NB4 (cell line): ENCODE data around the gene MAGEF1.

Experiments used
- DNase-seq: peaks from one replicate; pipeline ENCODE4 v3.0.0; 2010; ENCODE audit warnings: low read depth
- H3K4me3 ChIP-seq: one replicate; pipeline ENCODE4 v1.5.1; 2011; ENCODE audit warnings: mild to moderate bottlenecking, low read depth, low read length, moderate library complexity
- CTCF ChIP-seq: IDR thresholded peaks from one replicate; pipeline ENCODE4 v1.5.1; 2012; ENCODE audit warnings: low read depth, low read length
- MAX ChIP-seq: IDR thresholded peaks from 2 replicates; pipeline ENCODE4 v1.6.1; 2011; ENCODE audit warnings: low read depth, low read length
- MYC ChIP-seq: IDR thresholded peaks from 2 replicates; pipeline ENCODE4 v1.6.1; 2011; ENCODE audit warnings: low read depth, low read length
- POLR2A ChIP-seq: IDR thresholded peaks from 2 replicates; pipeline ENCODE4 v1.6.1; 2011; ENCODE audit warnings: mild to moderate bottlenecking; ENCODE audit not compliant: insufficient read length; ENCODE audit errors: extremely low read depth

The MAGEF1 gene

GRCh38 chr3:184690192-184690883, 21.5 kb downstream of the MAGEF1 start:
- no peak for TF ChIP-seq MAX
- TF ChIP-seq CTCF, result no peak
- no peak overlapping the region for H3K4me3 ChIP-seq
- no peak for DNase-seq

GRCh38 chr3:184688882-184689271, 23.0 kb downstream of the MAGEF1 start:
- TF ChIP-seq CTCF (no peak), POLR2A (no peak), MYC (no peak), MAX (no peak)
- no peak for DNase-seq
- H3K4me3 ChIP-seq, result no peak overlapping the region

GRCh38 chr3:184688251-184688881, 23.5 kb downstream of the MAGEF1 start:
- no peak for DNase-seq
- no peak overlapping the region for H3K4me3 ChIP-seq
- no peak for TF ChIP-seq CTCF
- TF ChIP-seq MYC, result no peak
- no peak for TF ChIP-seq MAX
- TF ChIP-seq POLR2A, result no peak

GRCh38 chr3:184687363-184688015, 24.4 kb downstream of the MAGEF1 start:
- DNase-seq, result peak; percentile 83
- no peak for TF ChIP-seq MAX
- TF ChIP-seq POLR2A, result no peak
- TF ChIP-seq MYC, result no peak
- no peak for TF ChIP-seq CTCF
- no peak overlapping the region for H3K4me3 ChIP-seq

- no peak for TF ChIP-seq CTCF
- no peak for TF ChIP-seq MAX
- no peak for TF ChIP-seq POLR2A
- no peak for TF ChIP-seq MYC
- H3K4me3 ChIP-seq, result no peak overlapping the region
- no peak for DNase-seq
Measured at GRCh38 chr3:184685646-184686045, 26.2 kb downstream of the MAGEF1 start.
